Hepatocyte (in vitro differentiated cells): Measurements from ENCODE around the gene AGRN. TPM values are rescaled to one million over a fixed set of nuclear protein-coding genes. Genes with fewer than 3 reads are reported as not detected.

ENCODE experiments used
- DNase-seq: peaks from one replicate; pipeline ENCODE4 v3.0.0-alpha.2; 2016; ENCODE audit warnings: low spot score
- H2AFZ ChIP-seq: fragments of 200-600 bp; sonication (generic); 2 replicates; pipeline ENCODE4 v1.6.0; 2016; ENCODE audit warnings: antibody characterized with exemption, mild to moderate bottlenecking
- H3K27ac ChIP-seq: fragments of 200-600 bp; sonication (generic); 2 replicates; pipeline ENCODE4 v1.5.1; 2016; ENCODE audit warnings: mild to moderate bottlenecking
- H3K27me3 ChIP-seq: fragments of 200-600 bp; sonication (generic); 2 replicates; pipeline ENCODE4 v1.6.1; 2016
- H3K36me3 ChIP-seq: fragments of 200-600 bp; sonication (generic); replicated peaks from 2 replicates; pipeline ENCODE4 v1.5.1; 2016; ENCODE audit warnings: low read depth; ENCODE audit not compliant: insufficient read depth
- H3K4me1 ChIP-seq: fragments of 200-600 bp; sonication (generic); 2 replicates; pipeline ENCODE4 v1.5.1; 2016; ENCODE audit warnings: mild to moderate bottlenecking, moderate library complexity; ENCODE audit not compliant: insufficient read depth
- H3K4me2 ChIP-seq: fragments of 200-600 bp; sonication (generic); 2 replicates; pipeline ENCODE4 v1.6.0; 2016
- H3K4me3 ChIP-seq: fragments of 200-600 bp; sonication (generic); 2 replicates; pipeline ENCODE4 v1.5.1; 2016; ENCODE audit warnings: mild to moderate bottlenecking
- H3K79me2 ChIP-seq: fragments of 200-600 bp; sonication (generic); 2 replicates; pipeline ENCODE4 v1.6.0; 2017; ENCODE audit warnings: mild to moderate bottlenecking
- H3K9me2 ChIP-seq: fragments of 200-600 bp; sonication (generic); replicated peaks from 2 replicates; pipeline ENCODE4 v1.6.0; 2017; ENCODE audit warnings: mild to moderate bottlenecking; ENCODE audit not compliant: insufficient read depth
- H3K9me3 ChIP-seq: fragments of 200-600 bp; sonication (generic); 2 replicates; pipeline ENCODE4 v1.5.1; 2016; ENCODE audit warnings: low read depth, mild to moderate bottlenecking
- H4K20me1 ChIP-seq: fragments of 200-600 bp; sonication (generic); 2 replicates; pipeline ENCODE4 v1.6.0; 2016; ENCODE audit warnings: mild to moderate bottlenecking; ENCODE audit not compliant: insufficient read depth, poor library complexity, severe bottlenecking
- EZH2 ChIP-seq: fragments of 200-600 bp; sonication (generic); IDR thresholded peaks from 2 replicates; pipeline ENCODE4 v1.6.1; 2016; ENCODE audit warnings: antibody characterized with exemption, mild to moderate bottlenecking, borderline replicate concordance
- EZH2phosphoT487 ChIP-seq: fragments of 200-600 bp; sonication (generic); IDR thresholded peaks from one replicate; pipeline ENCODE4 v1.6.1; 2018; ENCODE audit warnings: antibody characterized with exemption, mild to moderate bottlenecking, low read depth, moderate library complexity; ENCODE audit not compliant: unreplicated experiment, severe bottlenecking
- WGBS: methylation state at CpG from one replicate; pipeline ENCODE4 v1.1.6; 2016; ENCODE audit warnings: low lambda C conversion rate; ENCODE audit errors: missing lambda C conversion rate; 5-methylcytosine and 5-hydroxymethylcytosine counted together
- polyA plus RNA-seq: library from polyadenylated mRNA; unstranded; fragments of >200 nt; fragmentation: Nextera tagmentation; extraction: Ambion mirVana; gene quantifications from 2 replicates; pipeline ENCODE4 v1.2.1, GENCODE V29; 2016
- total RNA-seq: library from RNA; depleted of rRNA; stranded (reverse); fragments of >200 nt; gene quantifications from 2 replicates; pipeline ENCODE4 v1.2.3, GENCODE V29; 2014
- TF ChIP-seq, protein P1 (sequence below): fragments of 200-600 bp; sonication (generic); IDR thresholded peaks from 2 replicates; pipeline ENCODE4 v1.5.1; 2016; ENCODE audit warnings: antibody characterized with exemption, mild to moderate bottlenecking; ENCODE audit not compliant: poor library complexity

Gene AGRN
- total and polyA plus RNA-seq, 2 experiments from 2014 or later, result 53.3 to 81.8 TPM

DNA sequence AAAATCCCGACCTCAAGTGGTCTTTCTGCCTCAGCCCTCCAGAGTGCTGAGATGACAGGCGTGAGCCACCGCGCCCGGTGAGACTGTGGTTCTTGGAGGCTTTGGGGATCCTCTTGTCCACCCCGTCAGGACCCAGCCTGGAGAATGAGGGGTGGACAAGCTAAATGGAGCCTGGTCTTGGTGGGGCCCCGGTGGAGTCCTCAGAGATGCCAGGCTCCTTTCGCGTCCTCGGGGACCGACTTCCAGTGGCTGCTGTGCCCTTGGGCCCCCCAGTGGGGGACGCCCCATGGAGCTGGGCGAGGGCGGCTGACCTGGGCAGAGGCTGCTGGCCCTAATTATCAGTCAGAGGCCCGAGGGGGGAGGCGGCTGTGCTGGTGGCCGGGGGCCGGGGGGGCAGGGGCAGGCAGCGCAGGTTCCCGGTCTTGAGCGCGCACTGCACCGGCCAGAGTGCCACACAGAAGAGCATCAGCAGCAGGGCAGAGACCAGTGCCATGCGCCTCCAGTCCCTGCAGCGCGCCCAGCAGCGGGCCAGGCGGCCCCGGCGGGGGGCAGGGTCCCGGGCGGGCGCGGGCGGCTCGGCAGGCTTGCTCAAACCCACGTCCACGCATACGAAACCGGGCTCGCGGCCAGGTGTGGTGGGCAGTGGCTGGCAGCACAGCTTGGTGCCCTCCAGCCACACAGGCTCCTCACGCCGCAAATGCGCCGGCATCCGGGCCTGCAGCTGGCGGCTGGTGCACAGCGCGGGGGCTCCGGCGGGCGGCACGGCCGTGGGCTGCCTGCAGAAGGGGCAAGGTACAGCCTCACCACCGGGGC is 51.8 kb downstream of the AGRN start:
- Histone ChIP-seq H3K4me1 (peaks cover 5% of the 10 kb centered on the region), H3K9me2 (no peaks in the 10 kb centered on the region), H3K36me3 (no peaks in the 10 kb centered on the region), H3K4me3 (no peak overlapping the region), H3K4me2 (no peak overlapping the region), H4K20me1 (no peaks in the 10 kb centered on the region), H3K27me3 (no peaks in the 10 kb centered on the region), H3K27ac (no peak overlapping the region), H2AFZ (no peak overlapping the region), H3K79me2 (no peaks in the 10 kb centered on the region), H3K9me3 (no peaks in the 10 kb centered on the region)
- DNase-seq, result no peak
- 89% methylated on average over 34 of the region's 56 CpGs for WGBS
- TF ChIP-seq EZH2 (no peak), EZH2phosphoT487 (no peak)
- TF ChIP-seq, protein P1, sequence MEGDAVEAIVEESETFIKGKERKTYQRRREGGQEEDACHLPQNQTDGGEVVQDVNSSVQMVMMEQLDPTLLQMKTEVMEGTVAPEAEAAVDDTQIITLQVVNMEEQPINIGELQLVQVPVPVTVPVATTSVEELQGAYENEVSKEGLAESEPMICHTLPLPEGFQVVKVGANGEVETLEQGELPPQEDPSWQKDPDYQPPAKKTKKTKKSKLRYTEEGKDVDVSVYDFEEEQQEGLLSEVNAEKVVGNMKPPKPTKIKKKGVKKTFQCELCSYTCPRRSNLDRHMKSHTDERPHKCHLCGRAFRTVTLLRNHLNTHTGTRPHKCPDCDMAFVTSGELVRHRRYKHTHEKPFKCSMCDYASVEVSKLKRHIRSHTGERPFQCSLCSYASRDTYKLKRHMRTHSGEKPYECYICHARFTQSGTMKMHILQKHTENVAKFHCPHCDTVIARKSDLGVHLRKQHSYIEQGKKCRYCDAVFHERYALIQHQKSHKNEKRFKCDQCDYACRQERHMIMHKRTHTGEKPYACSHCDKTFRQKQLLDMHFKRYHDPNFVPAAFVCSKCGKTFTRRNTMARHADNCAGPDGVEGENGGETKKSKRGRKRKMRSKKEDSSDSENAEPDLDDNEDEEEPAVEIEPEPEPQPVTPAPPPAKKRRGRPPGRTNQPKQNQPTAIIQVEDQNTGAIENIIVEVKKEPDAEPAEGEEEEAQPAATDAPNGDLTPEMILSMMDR, result no peak

DNA sequence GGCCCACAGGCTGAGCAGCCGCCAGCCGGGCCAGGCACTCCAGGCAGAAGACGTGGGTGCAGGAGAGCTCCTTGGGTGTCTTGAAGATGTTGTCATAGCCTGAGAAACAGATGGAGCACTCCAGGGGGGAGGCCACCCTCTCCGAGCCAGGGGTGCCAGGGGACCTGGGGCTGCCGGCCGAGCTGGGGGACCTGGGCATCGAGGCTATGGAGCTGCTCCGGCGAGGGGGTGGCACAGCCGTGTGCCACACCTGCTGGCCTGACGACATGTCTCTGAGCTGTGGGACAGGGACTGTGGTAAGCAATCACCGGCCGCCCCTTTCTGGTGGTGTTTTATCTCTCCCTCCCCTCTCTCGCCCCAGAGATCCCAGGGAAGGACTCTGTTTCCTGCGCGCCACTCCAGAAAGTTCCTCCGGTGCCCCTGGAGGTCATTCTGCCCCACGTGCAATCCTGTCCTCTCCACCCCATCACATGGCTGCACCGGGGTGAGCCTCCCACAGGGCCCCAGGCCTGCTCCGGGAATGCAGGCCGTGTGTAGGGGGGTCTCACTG is 52.5 kb downstream of the AGRN start:
- Histone ChIP-seq H3K79me2 (no peaks in the 10 kb centered on the region), H3K36me3 (no peaks in the 10 kb centered on the region), H3K4me3 (no peak overlapping the region), H3K9me2 (no peaks in the 10 kb centered on the region), H4K20me1 (no peaks in the 10 kb centered on the region), H2AFZ (no peak overlapping the region), H3K4me2 (no peak overlapping the region), H3K27ac (no peak overlapping the region), H3K27me3 (no peaks in the 10 kb centered on the region), H3K4me1 (peaks cover 5% of the 10 kb centered on the region), H3K9me3 (no peaks in the 10 kb centered on the region)
- no peak for DNase-seq
- WGBS, result 87% methylated on average over 21 of the region's 21 CpGs
- TF ChIP-seq, protein P1, result no peak
- no peak for TF ChIP-seq EZH2phosphoT487
- no peak for TF ChIP-seq EZH2

DNA sequence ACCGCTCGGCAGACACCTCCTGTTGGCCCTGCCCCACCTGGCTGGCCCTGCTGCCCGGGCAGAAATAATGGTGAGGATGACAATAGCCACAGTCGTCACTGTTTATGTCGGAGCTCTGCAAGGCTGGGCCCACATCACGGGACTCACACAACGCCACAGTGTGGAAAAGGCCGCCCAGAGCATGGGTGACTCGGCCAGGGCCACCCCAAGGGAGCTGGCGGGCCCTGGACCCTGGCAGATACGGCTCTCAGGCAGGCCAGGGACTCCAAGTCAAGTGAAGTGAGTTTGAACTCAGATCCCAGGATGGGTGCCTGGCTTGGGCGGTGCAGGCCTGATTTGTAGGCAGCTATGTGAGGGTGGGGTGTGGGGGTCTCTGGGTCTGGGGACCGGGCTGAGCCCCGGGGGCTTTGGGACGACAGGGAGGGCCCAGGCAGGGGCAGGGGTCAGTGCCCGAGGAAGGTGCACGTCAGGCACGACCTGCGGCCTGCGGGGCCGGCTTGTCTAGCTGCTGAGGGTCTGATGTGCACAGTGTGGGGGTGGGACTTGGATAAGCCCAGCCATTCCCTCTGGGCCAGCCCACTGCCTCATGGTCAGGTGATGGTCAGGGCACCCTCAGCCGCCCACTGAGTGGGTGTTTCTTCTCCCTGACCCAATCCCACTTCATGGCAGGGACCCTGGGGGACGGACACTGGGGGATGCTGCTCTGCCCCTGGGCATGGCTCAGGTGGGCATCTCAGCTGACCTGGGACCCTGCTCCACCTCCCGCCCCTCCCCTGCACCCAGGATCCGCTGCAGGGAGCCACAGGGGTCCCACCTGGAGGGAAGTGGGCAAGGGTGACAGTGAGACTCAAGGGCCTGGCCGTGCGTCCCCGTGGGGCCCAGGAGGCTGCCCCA is 53.2 kb downstream of the AGRN start:
- H3K4me3 ChIP-seq, result no peak overlapping the region
- H3K27ac ChIP-seq, result peak overlapping the region; percentile 48
- H2AFZ ChIP-seq, result no peak overlapping the region
- no peaks in the 10 kb centered on the region for H3K9me3 ChIP-seq
- H3K4me2 ChIP-seq, result peak overlapping the region; percentile 56
- 88% methylated on average over 25 of the region's 28 CpGs for WGBS
- no peaks in the 10 kb centered on the region for H4K20me1 ChIP-seq
- no peaks in the 10 kb centered on the region for H3K9me2 ChIP-seq
- H3K27me3 ChIP-seq, result no peaks in the 10 kb centered on the region
- no peak for TF ChIP-seq EZH2
- TF ChIP-seq EZH2phosphoT487, result no peak
- TF ChIP-seq, protein P1, result no peak
- no peak for DNase-seq
- H3K4me1 ChIP-seq, result peaks cover 5% of the 10 kb centered on the region
- no peaks in the 10 kb centered on the region for H3K79me2 ChIP-seq
- no peaks in the 10 kb centered on the region for H3K36me3 ChIP-seq
